NCI-H146 treated with DMSO at 0.1 percent for 48 hours (cell line): Measurements from ENCODE around the gene GRIN2D.
A peak's percentile ranks its signal among the peaks of the same experiment; 100 is the strongest.

Experiments used
- DNase-seq: peaks from one replicate; lab custom pipeline; 2025; ENCODE audit not compliant: unreplicated experiment; lab: John Stamatoyannopoulos, UW

GRIN2D gene

DNA sequence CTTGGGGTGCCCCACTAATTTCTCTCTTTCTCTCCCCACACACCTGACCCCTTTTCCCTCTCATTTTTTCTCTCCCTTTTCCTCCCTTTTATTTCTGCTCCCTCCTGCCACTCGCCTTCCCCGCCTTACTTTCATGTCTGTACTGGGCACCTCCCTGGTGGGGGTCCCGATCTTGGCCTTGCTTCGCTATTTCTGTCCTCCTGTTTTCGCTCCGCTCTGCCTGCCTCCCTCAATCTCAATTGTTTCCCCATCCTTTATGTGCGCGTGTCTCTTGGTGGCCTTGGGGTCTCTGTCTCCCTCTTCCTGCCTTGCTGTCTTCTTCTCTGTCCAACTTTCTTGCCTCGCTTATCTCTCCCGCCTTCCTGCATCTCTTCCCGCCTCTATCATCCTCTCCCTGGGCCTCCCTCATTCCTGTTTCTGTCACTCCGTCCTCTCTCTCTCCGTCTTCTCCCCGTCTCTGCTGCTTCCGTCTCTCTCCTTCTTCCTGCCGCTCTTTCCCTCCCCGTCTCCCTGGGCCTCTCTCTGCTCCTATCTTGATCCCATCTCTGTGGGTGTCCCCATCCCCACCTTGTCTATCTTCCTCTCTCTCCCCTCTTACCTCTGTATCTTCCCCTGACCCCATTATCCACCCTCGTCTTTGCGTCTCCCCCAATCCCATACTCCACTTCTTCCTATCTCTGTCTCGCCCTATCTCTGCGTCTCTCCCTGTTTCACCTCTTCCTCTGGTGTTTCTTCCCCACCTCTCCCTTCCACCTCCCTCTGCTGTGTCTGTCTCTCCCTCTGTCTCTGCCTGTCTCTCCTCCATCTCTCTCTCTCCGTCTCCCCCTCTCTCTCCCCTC, 4.0 kb downstream of the GRIN2D start:
- peak; percentile 69 for DNase-seq

DNA sequence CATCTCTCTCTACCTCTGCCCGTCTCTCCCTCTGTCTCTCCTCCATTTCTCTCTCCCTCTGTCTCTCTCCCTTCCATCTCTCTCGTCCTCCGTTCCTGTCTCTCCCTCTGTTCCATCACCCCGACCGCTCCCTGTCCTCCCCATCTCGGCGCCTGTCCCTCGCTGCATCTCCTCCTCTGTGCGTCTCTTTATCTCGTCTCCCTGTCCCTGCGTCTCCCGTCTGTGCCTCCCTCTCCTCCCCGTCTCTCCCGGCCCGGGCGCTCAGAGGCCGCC, 4.6 kb downstream of the GRIN2D start:
- peak; percentile 26 for DNase-seq

DNA sequence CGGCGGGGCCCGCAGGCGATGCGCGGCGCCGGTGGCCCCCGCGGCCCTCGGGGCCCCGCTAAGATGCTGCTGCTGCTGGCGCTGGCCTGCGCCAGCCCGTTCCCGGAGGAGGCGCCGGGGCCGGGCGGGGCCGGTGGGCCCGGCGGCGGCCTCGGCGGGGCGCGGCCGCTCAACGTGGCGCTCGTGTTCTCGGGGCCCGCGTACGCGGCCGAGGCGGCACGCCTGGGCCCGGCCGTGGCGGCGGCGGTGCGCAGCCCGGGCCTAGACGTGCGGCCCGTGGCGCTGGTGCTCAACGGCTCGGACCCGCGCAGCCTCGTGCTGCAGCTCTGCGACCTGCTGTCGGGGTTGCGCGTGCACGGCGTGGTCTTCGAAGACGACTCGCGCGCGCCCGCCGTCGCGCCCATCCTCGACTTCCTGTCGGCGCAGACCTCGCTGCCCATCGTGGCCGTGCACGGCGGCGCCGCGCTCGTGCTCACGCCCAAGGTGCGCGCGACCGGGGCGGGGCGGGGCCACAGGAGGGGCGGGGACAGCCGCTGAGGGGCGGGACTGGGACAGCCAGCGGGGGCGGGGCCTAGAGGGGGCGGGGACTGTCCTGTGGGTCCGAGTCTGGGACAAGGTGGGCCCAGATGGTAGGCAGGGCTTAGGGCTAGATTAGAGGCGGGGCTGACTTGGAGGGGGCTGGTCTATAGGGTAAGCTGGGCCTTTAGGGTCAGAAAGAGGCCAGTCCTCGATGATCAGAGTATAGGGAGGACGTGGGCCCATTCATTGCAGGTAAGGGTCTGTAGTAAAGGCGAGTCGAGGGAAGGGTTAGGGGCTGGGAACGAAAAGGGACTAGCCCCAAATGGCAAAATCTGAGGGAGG, 5.1 kb downstream of the GRIN2D start:
- DNase-seq = peak; percentile 88

DNA sequence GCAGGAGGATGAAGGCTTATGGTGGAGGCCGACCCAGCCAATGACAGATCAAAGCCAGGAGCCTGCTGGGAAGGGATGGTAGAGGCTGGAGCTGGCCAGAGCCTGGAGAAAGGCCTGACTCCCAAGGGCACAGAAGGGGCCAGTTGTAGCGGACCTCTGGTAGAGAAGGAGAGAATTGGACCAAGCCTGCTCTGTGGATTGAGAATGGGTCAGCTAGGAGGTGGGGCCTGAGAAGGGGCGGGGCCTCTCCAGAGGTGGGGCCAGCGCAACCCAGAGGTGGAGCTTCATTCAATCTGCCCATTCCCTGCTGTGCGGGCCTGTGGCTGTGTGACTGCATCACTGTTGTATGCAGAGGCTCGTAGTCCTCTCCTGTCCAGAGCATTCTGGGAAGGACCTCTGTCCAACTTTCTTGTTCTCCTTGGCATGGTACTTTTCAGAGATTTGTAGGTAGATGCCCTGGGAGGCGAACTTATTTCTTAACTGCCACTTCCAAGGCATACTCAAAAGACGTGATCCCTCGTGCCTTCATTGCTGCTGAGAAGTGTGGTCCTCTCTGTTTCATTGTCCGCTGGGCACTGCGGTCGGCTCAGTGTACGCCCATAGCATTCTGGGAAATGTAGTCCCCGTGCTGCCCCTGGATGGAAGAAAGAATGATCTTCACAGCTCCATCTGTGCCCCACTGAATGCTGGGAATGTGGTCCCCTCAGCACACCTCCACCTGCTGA, 6.7 kb downstream of the GRIN2D start:
- peak; percentile 97 for DNase-seq

DNA sequence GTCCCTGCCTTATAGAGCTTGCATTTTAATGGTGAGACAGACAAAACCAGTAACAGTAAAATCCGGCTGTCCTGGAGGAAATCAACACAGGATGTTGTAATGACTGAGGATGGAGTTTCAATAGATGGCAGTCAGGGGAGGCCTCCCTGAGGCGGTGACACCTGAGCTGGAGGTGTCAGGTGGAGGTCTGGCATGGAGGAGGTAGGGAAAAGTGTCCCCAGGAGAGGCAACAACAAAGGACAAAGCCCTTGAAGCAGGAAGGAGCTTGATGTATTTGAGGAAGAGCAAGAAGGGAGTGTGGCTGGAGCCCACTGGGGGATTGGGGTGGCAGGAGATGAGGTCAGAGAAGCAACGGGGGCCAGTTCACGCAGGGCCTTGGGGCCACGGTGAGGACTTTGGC, 7.8 kb downstream of the GRIN2D start:
- peak; percentile 18 for DNase-seq

DNA sequence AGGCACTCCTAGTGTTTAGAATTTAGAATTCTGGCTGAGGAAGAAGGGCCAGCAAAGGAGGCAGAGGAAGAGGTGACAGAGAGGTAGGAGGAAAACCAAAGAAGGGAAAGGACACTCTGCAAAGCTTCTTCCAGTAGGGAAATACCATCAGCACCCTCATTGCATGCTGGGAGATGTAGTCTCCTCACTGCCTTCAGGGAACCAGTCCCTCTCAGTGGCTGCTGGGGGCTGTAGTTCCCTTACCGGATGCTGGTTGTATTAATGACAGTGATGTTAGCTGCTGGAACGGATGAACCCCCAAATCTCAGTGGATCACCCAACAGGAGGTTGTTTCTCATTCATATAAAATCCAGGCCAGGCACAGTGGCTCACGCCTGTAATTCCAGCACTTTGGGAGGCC, 10.1 kb downstream of the GRIN2D start:
- no peak for DNase-seq

DNA sequence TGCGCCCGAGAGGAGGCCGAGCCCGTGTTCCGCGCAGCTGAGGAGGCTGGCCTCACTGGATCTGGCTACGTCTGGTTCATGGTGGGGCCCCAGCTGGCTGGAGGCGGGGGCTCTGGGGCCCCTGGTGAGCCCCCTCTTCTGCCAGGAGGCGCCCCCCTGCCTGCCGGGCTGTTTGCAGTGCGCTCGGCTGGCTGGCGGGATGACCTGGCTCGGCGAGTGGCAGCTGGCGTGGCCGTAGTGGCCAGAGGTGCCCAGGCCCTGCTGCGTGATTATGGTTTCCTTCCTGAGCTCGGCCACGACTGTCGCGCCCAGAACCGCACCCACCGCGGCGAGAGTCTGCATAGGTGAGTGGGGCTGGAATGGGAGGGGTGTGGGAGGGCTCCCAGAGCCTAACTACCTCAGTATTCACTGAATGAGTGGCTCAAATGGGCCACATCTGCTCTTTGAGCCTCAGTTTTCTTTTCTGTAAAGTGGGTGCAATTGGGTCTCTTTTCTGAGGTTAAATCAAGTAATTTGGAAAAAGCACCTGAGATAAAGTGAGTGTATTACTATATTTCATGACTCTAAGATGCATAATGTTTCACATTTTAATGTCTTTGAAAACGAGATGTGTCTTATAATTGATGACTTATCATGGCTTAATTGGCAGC, 11.7 kb downstream of the GRIN2D start:
- no peak for DNase-seq

DNA sequence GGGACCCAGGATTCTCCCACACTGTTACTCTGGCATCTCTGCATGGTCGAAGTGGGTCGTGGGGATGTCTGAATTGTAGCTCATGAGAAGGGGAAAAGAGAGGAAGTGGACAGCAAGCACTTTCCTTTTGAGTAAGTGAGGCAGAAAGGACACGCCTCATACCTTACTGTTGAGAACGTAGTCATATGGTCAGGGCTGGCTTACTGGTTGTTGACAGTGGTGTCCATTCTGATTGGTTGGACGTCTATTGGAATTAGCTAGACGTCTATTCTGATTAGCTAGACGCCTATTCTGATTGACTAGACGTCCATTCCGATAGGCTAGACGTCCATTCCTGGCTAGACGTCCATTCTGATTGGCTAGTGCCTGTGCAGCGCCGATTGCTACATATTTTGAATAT, 12.4 kb downstream of the GRIN2D start:
- no peak for DNase-seq

DNA sequence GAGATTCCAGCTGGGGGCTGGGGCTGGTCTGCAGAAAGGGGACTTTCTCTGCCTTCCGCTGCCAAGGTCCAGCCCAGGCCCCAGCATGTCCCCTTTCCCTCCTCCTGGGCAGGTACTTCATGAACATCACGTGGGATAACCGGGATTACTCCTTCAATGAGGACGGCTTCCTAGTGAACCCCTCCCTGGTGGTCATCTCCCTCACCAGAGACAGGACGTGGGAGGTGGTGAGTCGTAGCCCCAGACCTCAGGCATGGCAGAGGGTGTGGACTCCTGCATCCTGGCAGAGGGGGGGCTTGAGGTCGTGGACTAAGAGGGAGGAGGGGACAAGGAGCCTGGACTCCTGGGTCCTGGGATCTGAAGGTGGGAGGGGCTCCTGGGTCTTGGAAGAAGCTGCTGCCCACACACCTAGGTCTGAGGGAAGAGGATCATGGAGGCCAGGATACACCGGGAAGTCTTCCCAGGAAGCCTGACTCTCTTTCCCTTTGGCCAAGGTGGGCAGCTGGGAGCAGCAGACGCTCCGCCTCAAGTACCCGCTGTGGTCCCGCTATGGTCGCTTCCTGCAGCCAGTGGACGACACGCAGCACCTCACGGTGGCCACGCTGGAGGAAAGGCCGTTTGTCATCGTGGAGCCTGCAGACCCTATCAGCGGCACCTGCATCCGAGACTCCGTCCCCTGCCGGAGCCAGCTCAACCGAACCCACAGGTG, 20.6 kb downstream of the GRIN2D start:
- DNase-seq = no peak

DNA sequence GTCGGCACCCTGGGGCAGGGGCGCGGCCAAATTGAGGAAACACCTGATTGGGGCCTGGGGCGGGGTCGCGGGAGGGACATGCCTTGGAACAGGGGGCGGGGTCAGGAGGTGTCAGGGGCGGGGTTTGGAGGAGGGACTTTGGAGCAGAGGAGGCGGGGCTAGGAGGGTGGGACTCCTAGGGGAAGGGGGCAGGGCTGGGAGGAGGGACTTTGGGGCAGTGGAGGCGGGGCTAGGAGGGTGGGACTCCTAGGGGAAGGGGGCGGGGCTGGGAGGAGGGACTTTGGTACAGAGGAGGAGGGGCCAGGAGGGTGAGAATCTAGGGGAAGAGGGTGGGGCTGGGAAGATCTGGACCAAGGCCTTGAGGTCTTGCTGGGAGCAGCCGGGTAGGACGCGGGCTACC, 21.9 kb downstream of the GRIN2D start:
- DNase-seq = no peak

DNA sequence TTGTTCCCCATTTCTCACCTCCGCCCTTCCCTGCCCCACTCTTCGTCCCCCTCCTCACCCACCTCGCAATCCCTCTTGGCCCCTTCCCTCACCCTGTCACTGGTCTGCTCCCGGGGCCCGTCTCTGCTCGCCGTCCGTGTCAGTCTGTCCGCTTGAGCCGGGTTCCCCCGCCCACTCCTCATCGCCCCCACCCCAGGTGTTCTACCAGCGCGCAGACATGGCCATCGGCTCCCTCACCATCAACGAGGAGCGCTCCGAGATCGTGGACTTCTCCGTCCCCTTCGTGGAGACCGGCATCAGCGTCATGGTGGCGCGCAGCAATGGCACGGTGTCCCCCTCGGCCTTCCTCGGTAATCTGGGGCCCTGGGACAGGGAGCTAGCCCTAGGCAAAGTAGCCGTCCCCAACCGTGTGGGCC, 22.3 kb downstream of the GRIN2D start:
- no peak for DNase-seq

DNA sequence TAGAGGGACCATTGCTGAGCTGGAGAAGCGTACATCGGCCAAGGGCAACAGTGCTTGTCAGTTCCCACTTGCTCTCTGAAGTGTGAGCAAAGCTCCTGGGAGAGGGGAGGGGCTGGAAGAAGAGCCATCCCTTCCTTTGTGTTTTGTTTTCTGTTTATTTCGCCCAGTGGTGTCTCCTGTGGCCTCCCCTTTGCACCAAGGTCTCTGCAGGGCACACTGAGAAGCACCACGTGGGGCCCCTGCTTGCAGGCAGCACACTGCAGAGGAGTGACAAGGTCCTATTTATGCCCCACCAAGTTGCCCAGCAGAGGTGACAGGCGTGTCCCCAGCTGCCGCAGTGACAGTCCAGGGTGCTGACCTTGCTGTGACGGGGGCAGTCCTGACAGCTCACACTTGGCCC, 24.0 kb downstream of the GRIN2D start:
- DNase-seq = no peak

DNA sequence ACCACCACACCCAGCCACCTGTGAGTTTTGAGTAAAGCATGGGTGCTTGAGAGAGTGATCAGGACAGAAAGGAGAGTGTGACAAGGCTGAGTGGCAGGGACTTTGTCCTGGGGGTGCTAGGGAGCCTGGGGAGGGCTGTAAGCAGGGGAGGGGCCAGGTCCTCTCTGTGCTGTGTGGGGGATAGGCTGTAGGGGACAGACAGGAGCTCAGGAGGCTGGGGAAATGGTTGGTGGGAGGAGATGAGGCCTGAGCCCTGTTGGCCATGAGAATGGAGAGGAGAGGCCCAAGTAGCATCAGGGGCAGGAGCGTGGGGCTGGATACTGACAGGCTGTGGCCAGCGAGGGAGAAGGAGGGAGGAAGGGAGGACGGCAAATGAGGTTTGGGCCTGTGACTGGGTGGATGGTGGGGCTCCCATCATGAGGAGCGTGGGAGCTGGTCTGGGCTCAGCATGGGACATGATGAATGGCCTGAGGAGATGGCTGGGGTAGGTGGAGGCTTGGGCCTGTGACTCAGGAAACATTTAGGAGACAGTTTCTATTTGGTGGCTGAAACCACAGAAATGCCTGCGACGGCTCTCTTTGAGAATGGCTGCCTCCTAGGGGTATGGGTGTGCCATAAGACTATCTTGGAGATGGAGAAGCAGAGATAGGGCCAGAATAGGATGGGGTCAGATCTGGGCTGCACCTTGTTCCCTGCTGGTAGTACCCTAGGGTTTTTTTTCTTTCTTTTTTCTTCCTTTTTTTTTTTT, 25.0 kb downstream of the GRIN2D start:
- no peak for DNase-seq

DNA sequence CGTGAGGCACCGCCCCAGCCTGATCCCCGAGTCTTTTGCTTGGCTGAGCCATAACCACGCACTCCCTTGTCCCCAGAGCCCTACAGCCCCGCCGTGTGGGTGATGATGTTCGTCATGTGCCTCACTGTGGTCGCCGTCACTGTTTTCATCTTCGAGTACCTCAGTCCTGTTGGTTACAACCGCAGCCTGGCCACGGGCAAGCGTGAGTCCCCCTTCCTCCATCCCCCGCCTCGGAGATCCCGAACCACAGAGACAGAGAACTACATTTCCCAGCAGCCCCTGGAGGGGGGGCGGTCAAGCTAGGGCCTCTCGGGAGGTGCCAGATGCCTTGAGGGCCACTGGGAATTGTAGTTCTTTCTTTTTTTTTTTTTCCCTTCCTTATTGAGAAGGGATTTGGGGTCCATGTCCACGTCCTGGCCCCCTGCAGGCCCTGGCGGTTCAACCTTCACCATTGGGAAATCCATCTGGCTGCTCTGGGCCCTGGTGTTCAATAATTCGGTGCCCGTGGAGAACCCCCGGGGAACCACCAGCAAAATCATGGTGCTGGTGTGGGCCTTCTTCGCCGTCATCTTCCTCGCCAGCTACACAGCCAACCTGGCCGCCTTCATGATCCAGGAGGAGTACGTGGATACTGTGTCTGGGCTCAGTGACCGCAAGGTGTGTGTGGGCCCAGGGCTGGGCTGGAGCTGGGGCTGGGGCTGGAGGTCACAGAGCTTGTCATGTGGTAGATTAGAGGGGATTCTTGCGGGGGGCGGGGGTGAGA, 25.9 kb downstream of the GRIN2D start:
- DNase-seq = no peak

DNA sequence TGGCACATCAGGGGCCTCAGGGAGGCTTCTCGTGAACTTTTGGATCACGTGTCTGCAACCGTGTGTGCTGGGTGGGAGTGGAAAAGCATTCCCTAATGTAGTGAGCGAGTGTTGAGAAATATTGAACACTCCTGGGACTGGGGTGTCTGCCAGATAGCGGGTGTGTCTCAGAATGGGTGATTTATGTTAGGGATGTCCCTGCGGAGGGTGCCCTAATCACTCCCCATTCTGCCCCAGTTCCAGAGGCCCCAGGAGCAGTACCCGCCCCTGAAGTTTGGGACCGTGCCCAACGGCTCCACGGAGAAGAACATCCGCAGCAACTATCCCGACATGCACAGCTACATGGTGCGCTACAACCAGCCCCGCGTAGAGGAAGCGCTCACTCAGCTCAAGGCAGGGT, 28.1 kb downstream of the GRIN2D start:
- DNase-seq = no peak

DNA sequence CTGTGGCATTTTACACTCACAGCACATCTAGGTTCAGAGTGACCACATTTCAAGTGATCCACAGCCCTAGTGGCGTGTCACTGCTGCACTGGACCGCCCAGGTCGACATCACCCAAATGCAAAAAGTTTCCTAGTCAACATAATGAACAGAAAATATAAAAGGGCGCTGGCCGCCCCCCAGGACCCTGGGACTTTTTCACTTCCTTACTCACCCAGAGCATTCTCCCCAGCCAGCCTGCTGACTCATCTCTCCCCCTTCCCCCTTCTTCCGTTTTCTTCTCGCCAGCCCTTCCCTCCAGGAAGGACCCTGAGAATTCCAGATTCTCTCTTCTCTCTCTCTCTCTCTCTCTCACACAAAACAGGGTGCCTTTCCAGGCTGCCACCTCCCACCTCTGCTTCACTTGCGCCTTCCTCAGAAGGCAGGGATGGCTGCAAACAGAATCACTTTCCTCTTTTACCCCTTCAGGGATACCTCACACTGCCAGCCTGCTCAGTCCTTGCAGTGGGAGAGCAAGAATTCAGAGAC, 31.3 kb downstream of the GRIN2D start:
- no peak for DNase-seq

DNA sequence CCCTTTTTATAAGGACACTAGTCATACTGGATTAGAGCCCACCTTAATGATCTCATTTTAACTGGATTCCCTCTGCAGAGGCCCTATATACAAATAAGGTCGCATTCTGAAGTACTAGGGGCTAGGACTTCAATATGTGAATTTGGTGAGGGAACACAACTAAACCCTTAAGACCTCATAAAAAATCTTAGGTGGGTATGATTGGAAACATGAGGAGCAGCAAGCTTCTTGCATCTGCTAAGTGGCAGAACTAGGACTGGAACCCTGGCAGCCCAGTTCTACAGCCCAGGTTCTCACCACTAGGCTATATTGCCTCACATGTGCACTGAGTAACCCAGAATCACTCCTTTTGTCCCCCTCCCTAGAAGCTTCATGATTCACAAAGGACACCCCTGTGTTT, 35.2 kb downstream of the GRIN2D start:
- DNase-seq = no peak

DNA sequence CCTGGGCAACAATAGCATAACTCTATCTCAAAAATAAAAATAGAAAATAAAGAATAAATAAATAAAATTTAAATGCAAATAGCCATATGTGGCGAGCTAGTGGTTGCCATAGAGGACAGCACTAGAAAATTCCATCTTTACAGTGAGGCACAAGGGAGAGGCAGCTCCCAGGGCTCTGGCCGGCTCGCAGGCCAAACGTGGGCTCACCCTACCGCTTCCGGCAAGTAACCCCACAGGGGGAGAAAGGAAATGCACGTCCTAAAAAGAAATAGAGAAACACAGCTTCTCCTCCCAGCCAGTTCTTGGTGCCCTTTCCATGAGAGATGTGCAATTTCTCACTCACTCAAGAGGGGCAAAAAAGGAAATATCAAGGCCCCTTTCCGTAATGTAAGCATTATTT, 39.9 kb downstream of the GRIN2D start:
- DNase-seq = no peak

DNA sequence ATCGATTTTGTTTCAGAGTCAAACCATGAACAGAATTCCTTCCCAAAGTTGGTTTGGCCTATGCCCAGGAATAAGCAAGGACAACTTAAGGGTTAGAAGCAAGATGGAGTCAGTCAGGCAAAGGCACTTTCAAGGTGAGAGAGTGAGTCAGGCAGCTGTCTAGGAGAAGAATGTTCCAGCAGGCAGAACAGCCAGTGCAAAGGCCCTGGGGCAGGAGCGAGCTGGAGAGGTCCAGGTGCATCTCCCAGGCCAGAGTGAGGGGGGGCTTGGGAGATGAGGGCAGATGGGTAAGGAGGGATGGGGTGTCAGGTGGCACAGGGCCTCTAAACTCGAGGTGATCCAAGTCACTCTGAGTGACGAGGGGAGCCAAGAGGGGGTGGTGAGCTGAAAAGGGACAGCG, 43.1 kb downstream of the GRIN2D start:
- no peak for DNase-seq
